Endothelial cell of umbilical vein (primary cell): Measurements from ENCODE around the gene CYP39A1. TPM values are rescaled to one million over a fixed set of nuclear protein-coding genes. Genes with fewer than 3 reads are reported as not detected.

ENCODE experiments used
- BruUV-seq: library from RNA; stranded (reverse); fragments of 400-500 nt; replicated peaks from 2 replicates; lab custom pipeline; 2021; lab: Mats Ljungman, UMichigan
- CTCF ChIA-PET: fragments of 300-600, 350-600 bp; sonication (Branson Sonifier 250); formaldehyde crosslinking; loops from one replicate; lab custom pipeline; 2021; ENCODE audit warnings: antibody characterized with exemption, inconsistent platforms; lab: Charles Lee
- POLR2A ChIA-PET: fragments of 300-600, 350-600 bp; sonication (Branson Sonifier 250); formaldehyde crosslinking; loops from one replicate; lab custom pipeline; 2021; ENCODE audit warnings: antibody characterized with exemption, inconsistent platforms; lab: Charles Lee
- DNase-seq: peaks from one replicate; pipeline ENCODE4 v3.0.0-alpha.2; 2011; ENCODE audit warnings: low read depth, low spot score
- FAIRE-seq: peaks from 2 replicates; lab custom pipeline; 2011; peaks lifted over from hg19 to GRCh38; lab: Jason Lieb, UNC
- H2AFZ ChIP-seq: 2 replicates; pipeline ENCODE4 v1.6.0; 2012; ENCODE audit warnings: low read depth, low read length, control low read depth, inconsistent platforms
- H3K27ac ChIP-seq: 2 replicates; pipeline ENCODE4 v1.5.1; 2011; ENCODE audit warnings: low read depth, mild to moderate bottlenecking, control low read depth, low read length, moderate library complexity; ENCODE audit not compliant: insufficient read depth
- H3K27me3 ChIP-seq, 2 experiments: 2 replicates each; pipeline versions ENCODE4 v1.6.0 to v1.6.1; 2011; ENCODE audit warnings: low read length in 2 of 2, mixed read lengths in 1 of 2; ENCODE audit not compliant: control insufficient read depth in 2 of 2, insufficient read depth in 2 of 2
- H3K36me3 ChIP-seq, 2 experiments: 2 replicates in 1 of 2; 3 replicates in 1 of 2; pipeline ENCODE4 v1.5.1; 2011; ENCODE audit warnings: low read length in 2 of 2, mild to moderate bottlenecking in 1 of 2, moderate library complexity in 1 of 2; ENCODE audit not compliant: control insufficient read depth in 2 of 2, insufficient read depth in 2 of 2; ENCODE audit errors: extremely low read depth in 1 of 2
- H3K4me1 ChIP-seq: 3 replicates; pipeline ENCODE4 v1.5.1; 2011; ENCODE audit warnings: mild to moderate bottlenecking, low read length; ENCODE audit not compliant: control insufficient read depth, insufficient read depth; ENCODE audit errors: extremely low read depth
- H3K4me2 ChIP-seq: 2 replicates; pipeline ENCODE4 v1.6.1; 2011; ENCODE audit warnings: low read length, control low read depth, mixed read lengths; ENCODE audit not compliant: insufficient read depth
- H3K4me3 ChIP-seq, 3 experiments: fragments of 200-600 bp in 1 of 3; sonication (generic), shearing (Covaris generic) in 1 of 3; replicated peaks in 1 of 3; 2 replicates each; pipeline ENCODE4 v1.5.1; 2011 to 2016; ENCODE audit warnings: control low read depth in 3 of 3, low read length in 3 of 3, mild to moderate bottlenecking in 2 of 3, inconsistent platforms in 1 of 3, low read depth in 1 of 3, moderate library complexity in 1 of 3; ENCODE audit not compliant: insufficient read depth in 1 of 3
- H3K79me2 ChIP-seq: 2 replicates; pipeline ENCODE4 v1.6.0; 2012; ENCODE audit warnings: low read length, inconsistent platforms; ENCODE audit not compliant: control insufficient read depth, insufficient read depth
- H3K9ac ChIP-seq: replicated peaks from 2 replicates; pipeline ENCODE3; 2011; ENCODE audit warnings: low read length, control low read depth; ENCODE audit not compliant: insufficient read depth; ENCODE audit errors: extremely low read depth
- H3K9me1 ChIP-seq: replicated peaks from 3 replicates; pipeline ENCODE4 v1.6.0; 2011; ENCODE audit warnings: mild to moderate bottlenecking, low read length; ENCODE audit not compliant: control insufficient read depth, insufficient read depth; ENCODE audit errors: extremely low read depth
- H3K9me3 ChIP-seq: replicated peaks from 2 replicates; pipeline ENCODE4 v1.5.1; 2012; ENCODE audit warnings: low read length, inconsistent platforms; ENCODE audit not compliant: control insufficient read depth, insufficient read depth
- H4K20me1 ChIP-seq: replicated peaks from 2 replicates; pipeline ENCODE3; 2011; ENCODE audit warnings: mild to moderate bottlenecking, low read length; ENCODE audit not compliant: control insufficient read depth, insufficient read depth; ENCODE audit errors: extremely low read depth
- EZH2 ChIP-seq: IDR thresholded peaks from 2 replicates; pipeline ENCODE4 v1.6.1; 2012; ENCODE audit warnings: borderline replicate concordance, low read depth, mild to moderate bottlenecking, moderate library complexity, low read length, inconsistent platforms; ENCODE audit not compliant: severe bottlenecking
- FOS ChIP-seq: IDR thresholded peaks from 2 replicates; pipeline ENCODE4 v1.6.1; 2011; ENCODE audit warnings: mild to moderate bottlenecking, low read length, moderate library complexity, borderline replicate concordance; ENCODE audit not compliant: insufficient read depth
- GATA2 ChIP-seq: IDR thresholded peaks from 2 replicates; pipeline ENCODE4 v1.7.0; 2011; ENCODE audit warnings: low read depth, mild to moderate bottlenecking, moderate library complexity, mixed read lengths, low read length; ENCODE audit not compliant: insufficient read length, insufficient read depth
- JUN ChIP-seq: IDR thresholded peaks from 2 replicates; pipeline ENCODE4 v1.6.1; 2011; ENCODE audit warnings: borderline replicate concordance, low read depth; ENCODE audit not compliant: insufficient read length, insufficient read depth
- MYC ChIP-seq: IDR thresholded peaks from one replicate; pipeline ENCODE4 v1.6.1; 2011; ENCODE audit warnings: mild to moderate bottlenecking, low read depth, low read length
- POLR2A ChIP-seq: IDR thresholded peaks from 2 replicates; pipeline ENCODE4 v1.6.1; 2012; ENCODE audit warnings: low read depth, mild to moderate bottlenecking, control low read depth, low read length
- POLR2AphosphoS5 ChIP-seq: IDR thresholded peaks from 2 replicates; pipeline ENCODE4 v1.6.1; 2012; ENCODE audit warnings: low read depth, mild to moderate bottlenecking, control low read depth, low read length, moderate library complexity; ENCODE audit not compliant: insufficient read depth
- dilution Hi-C: fragments of 300-500 bp; cut with MboI; formaldehyde crosslinking; loops from one replicate; pipeline ENCODE4 v1.15.0; 2019; ENCODE audit warnings: low sequenced_read_pairs; ENCODE audit not compliant: extremely low pct_ligation_motif_present
- intact Hi-C: fragments of 100-400 bp; cut with micrococcal nuclease; formaldehyde crosslinking; loops from one replicate; pipeline ENCODE4 v1.10.0; 2022
- polyA plus RNA-seq, 4 experiments: library from polyadenylated mRNA; depleted of rRNA in 3 of 4; stranded (reverse) in 3 of 4; unstranded in 1 of 4; fragments of >200 nt; gene quantifications; 2 replicates each; pipeline versions ENCODE4 v1.2.1 to v1.2.3, GENCODE V29; 2011 to 2012; ENCODE audit warnings: missing spikeins in 1 of 4
- total RNA-seq: library from RNA; stranded (reverse); gene quantifications from 2 replicates; pipeline ENCODE4 v1.2.3, GENCODE V29; 2021
- TF ChIP-seq, protein P1 (sequence below), 2 donors: IDR thresholded peaks; 1 replicate in 1 of 2; 2 replicates in 1 of 2; pipeline ENCODE4 v1.5.1; 2011; ENCODE audit warnings: low read length in 2 of 2, mild to moderate bottlenecking in 2 of 2, moderate library complexity in 2 of 2, control low read depth in 1 of 2, inconsistent platforms in 1 of 2, low read depth in 1 of 2; ENCODE audit not compliant: insufficient read depth in 1 of 2; ENCODE audit errors: extremely low read depth in 1 of 2
- TF ChIP-seq, protein P2 (sequence below): IDR thresholded peaks from 2 replicates; pipeline ENCODE4 v1.6.1; 2011; ENCODE audit not compliant: insufficient read depth, insufficient read length

Gene CYP39A1
- total and polyA plus RNA-seq, 2 donors (not counting 3 experiments of a cell fraction or from before 2014, with no cell fraction given) = not detected

- H2AFZ ChIP-seq = no peak overlapping the region
- H3K79me2 ChIP-seq = no peaks in the 10 kb centered on the region
- no peaks in the 10 kb centered on the region for H3K9me3 ChIP-seq
- H3K9ac ChIP-seq = no peak overlapping the region
- no peak overlapping the region for H3K4me2 ChIP-seq
- no peaks in the 10 kb centered on the region for H3K9me1 ChIP-seq
- no peaks in the 10 kb centered on the region for H3K36me3 ChIP-seq
- intact Hi-C loops = no loop called here
- no peaks in the 10 kb centered on the region for H3K27me3 ChIP-seq
- H3K27ac ChIP-seq = no peak overlapping the region
- ChIA-PET CTCF (no interaction called here), POLR2A (no interaction called here)
- BruUV-seq = no TSS peak
- H4K20me1 ChIP-seq = no peaks in the 10 kb centered on the region
- DNase-seq (no peak), FAIRE-seq (no peak)
- no peaks in the 10 kb centered on the region for H3K4me1 ChIP-seq
- no peak for TF ChIP-seq EZH2
- no peak for TF ChIP-seq JUN
- TF ChIP-seq, protein P1, sequence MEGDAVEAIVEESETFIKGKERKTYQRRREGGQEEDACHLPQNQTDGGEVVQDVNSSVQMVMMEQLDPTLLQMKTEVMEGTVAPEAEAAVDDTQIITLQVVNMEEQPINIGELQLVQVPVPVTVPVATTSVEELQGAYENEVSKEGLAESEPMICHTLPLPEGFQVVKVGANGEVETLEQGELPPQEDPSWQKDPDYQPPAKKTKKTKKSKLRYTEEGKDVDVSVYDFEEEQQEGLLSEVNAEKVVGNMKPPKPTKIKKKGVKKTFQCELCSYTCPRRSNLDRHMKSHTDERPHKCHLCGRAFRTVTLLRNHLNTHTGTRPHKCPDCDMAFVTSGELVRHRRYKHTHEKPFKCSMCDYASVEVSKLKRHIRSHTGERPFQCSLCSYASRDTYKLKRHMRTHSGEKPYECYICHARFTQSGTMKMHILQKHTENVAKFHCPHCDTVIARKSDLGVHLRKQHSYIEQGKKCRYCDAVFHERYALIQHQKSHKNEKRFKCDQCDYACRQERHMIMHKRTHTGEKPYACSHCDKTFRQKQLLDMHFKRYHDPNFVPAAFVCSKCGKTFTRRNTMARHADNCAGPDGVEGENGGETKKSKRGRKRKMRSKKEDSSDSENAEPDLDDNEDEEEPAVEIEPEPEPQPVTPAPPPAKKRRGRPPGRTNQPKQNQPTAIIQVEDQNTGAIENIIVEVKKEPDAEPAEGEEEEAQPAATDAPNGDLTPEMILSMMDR (IDR thresholded peaks at IDR 0.05; ENCODE audit: extremely low read depth in 1 of 2, insufficient read depth in 1 of 2, low read depth in 1 of 2, low read length in 2 of 2) = no peak
- TF ChIP-seq POLR2AphosphoS5 = no peak
- TF ChIP-seq FOS = no peak
- no peak for TF ChIP-seq MYC
- TF ChIP-seq, protein P2, sequence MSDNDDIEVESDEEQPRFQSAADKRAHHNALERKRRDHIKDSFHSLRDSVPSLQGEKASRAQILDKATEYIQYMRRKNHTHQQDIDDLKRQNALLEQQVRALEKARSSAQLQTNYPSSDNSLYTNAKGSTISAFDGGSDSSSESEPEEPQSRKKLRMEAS = no peak
- TF ChIP-seq POLR2A = no peak
- TF ChIP-seq GATA2 = no peak
- dilution Hi-C loops = no loop called here
- no peak overlapping the region for H3K4me3 ChIP-seq
These were observed 14.7 kb downstream of the CYP39A1 start for GRCh38 chr6:46637933-46638332.
